Endothelial cell (in vitro differentiated cells): ENCODE results near the gene TOP3B. TPM values are rescaled to one million over a fixed set of nuclear protein-coding genes. Genes with fewer than 3 reads are reported as not detected.
A peak's percentile ranks its signal among the peaks of the same experiment; 100 is the strongest.

Experiments used
- DNase-seq: peaks from one replicate; pipeline ENCODE4 v3.0.0; 2021; ENCODE audit warnings: low spot score
- H3K27ac Mint-ChIP-seq: one replicate; pipeline ENCODE4 v1.8.0; 2021; ENCODE audit warnings: mixed read lengths, inconsistent platforms; ENCODE audit not compliant: unreplicated experiment
- H3K27me3 Mint-ChIP-seq: one replicate; pipeline ENCODE4 v1.8.0; 2021; ENCODE audit warnings: mild to moderate bottlenecking, moderate library complexity, mixed read lengths, inconsistent platforms; ENCODE audit not compliant: unreplicated experiment
- H3K36me3 Mint-ChIP-seq: one replicate; pipeline ENCODE4 v1.8.0; 2021; ENCODE audit warnings: mild to moderate bottlenecking, low read depth, mixed read lengths, inconsistent platforms; ENCODE audit not compliant: unreplicated experiment
- H3K4me1 Mint-ChIP-seq: one replicate; pipeline ENCODE4 v1.8.0; 2021; ENCODE audit warnings: mild to moderate bottlenecking, mixed read lengths, inconsistent platforms; ENCODE audit not compliant: unreplicated experiment
- H3K4me3 Mint-ChIP-seq: one replicate; pipeline ENCODE4 v1.8.0; 2021; ENCODE audit warnings: mild to moderate bottlenecking, mixed read lengths, inconsistent platforms; ENCODE audit not compliant: unreplicated experiment
- H3K9me3 Mint-ChIP-seq: one replicate; pipeline ENCODE4 v1.8.0; 2021; ENCODE audit warnings: mixed read lengths, inconsistent platforms; ENCODE audit not compliant: unreplicated experiment
- CTCF ChIP-seq: fragments of 200-600 bp; sonication (generic); IDR thresholded peaks from one replicate; pipeline ENCODE4 v1.5.0; 2021; ENCODE audit warnings: antibody characterized with exemption; ENCODE audit not compliant: unreplicated experiment
- total RNA-seq: library from RNA; stranded (reverse); fragmentation: NEBNext Ultra II Directional; extraction: Animal tissue kit (Norgen Biotek cat#: 25700); gene quantifications from one replicate; pipeline ENCODE4 v1.2.1, GENCODE V29; 2021; ENCODE audit not compliant: unreplicated experiment

The TOP3B gene
- total RNA-seq, 1 donor from 2014 or later = 55.6 TPM

- no peak overlapping the region for H3K4me3 Mint-ChIP-seq
- peaks cover 18% of the 10 kb centered on the region for H3K36me3 Mint-ChIP-seq
- no peak for TF ChIP-seq CTCF
- no peaks in the 10 kb centered on the region for H3K9me3 Mint-ChIP-seq
- peaks cover 3% of the 10 kb centered on the region for H3K4me1 Mint-ChIP-seq
- no peak for DNase-seq
- peaks cover 4% of the 10 kb centered on the region for H3K27me3 Mint-ChIP-seq
- H3K27ac Mint-ChIP-seq = no peak overlapping the region
Observed at GRCh38 chr22:21921729-21922128, 60.9 kb downstream of the TOP3B start.

GRCh38 chr22:21921184-21921721 is 61.3 kb downstream of the TOP3B start:
- Mint-ChIP-seq H3K27ac (no peak overlapping the region), H3K27me3 (peaks cover 6% of the 10 kb centered on the region)
- no peak for DNase-seq

GRCh38 chr22:21920341-21921183 is 62.0 kb downstream of the TOP3B start:
- Mint-ChIP-seq H3K4me1 (peaks cover 3% of the 10 kb centered on the region), H3K27ac (no peak overlapping the region), H3K36me3 (peaks cover 15% of the 10 kb centered on the region), H3K4me3 (no peak overlapping the region), H3K9me3 (no peaks in the 10 kb centered on the region), H3K27me3 (peaks cover 6% of the 10 kb centered on the region)
- DNase-seq = no peak
- TF ChIP-seq CTCF = no peak

More at GRCh38 chr22:21921184-21921721, 61.3 kb downstream of the TOP3B start:
- peaks cover 3% of the 10 kb centered on the region for H3K4me1 Mint-ChIP-seq
- no peaks in the 10 kb centered on the region for H3K9me3 Mint-ChIP-seq
- TF ChIP-seq CTCF = no peak
- peaks cover 18% of the 10 kb centered on the region for H3K36me3 Mint-ChIP-seq
- H3K4me3 Mint-ChIP-seq = no peak overlapping the region

- Mint-ChIP-seq H3K4me1 (peaks cover 3% of the 10 kb centered on the region), H3K27ac (peak overlapping the region; percentile 13), H3K9me3 (no peaks in the 10 kb centered on the region), H3K4me3 (no peak overlapping the region), H3K27me3 (peaks cover 6% of the 10 kb centered on the region), H3K36me3 (peaks cover 12% of the 10 kb centered on the region)
- TF ChIP-seq CTCF = no peak
- no peak for DNase-seq
Observed at GRCh38 chr22:21919526-21920307, 62.9 kb downstream of the TOP3B start.
